RKO (cell line): ENCODE data around the gene NRARP.

Experiments used
- DNase-seq: peaks from one replicate; pipeline ENCODE4 v3.0.0-alpha.2; 2016; ENCODE audit warnings: low spot score

The NRARP gene

DNA sequence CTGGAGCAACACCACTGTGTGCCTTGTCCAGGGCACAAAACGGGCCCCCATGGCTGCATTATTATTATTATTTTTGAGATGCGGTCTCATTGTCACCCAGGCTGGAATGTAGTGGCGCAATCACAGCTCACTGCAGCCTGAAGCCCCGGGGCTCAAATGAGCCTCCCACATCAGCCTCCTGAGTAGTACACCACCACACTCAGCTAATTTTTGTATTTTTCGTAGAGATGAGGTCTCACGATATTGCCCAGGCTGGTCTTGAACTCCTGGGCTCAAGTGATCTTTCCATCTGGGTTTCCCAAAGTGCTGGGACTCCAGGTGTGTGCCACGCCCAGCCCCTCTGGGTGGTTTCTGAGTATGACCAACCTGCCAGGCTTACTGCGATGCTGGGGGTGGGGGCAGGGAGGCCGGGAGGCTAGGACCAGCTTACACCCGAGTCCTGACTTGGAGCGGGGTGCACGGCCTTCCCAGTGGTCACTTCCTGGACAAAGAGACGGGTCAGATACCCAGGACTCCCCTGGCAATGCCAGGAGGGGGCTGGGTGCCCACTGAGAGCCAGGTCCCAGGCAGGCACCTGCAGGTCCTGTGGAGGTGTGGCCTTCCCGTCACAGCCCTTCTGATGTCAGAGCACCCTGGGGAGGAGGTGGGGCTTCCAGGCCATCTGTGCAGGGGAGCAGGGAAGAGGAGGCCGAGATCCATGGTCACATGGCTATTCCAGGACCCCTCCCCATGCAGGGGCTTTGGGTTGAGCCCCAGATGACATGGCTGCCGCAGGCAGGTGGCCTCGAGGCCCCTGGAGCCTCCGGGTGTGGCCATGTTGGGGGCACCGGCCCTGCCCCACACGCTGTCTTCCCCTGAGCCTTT, 8.3 kb upstream of the NRARP start:
- no peak for DNase-seq

- no peak for DNase-seq
These were observed 7.5 kb upstream of the NRARP start for GRCh38 chr9:137309368-137310188.

GRCh38 chr9:137308057-137308619, 6.1 kb upstream of the NRARP start:
- no peak for DNase-seq

- no peak for DNase-seq
These were observed 5.4 kb upstream of the NRARP start for GRCh38 chr9:137307255-137308056.

GRCh38 chr9:137306850-137307254, 4.8 kb upstream of the NRARP start:
- no peak for DNase-seq

- DNase-seq, result no peak
These were observed 4.2 kb upstream of the NRARP start for GRCh38 chr9:137306066-137306849.

DNA sequence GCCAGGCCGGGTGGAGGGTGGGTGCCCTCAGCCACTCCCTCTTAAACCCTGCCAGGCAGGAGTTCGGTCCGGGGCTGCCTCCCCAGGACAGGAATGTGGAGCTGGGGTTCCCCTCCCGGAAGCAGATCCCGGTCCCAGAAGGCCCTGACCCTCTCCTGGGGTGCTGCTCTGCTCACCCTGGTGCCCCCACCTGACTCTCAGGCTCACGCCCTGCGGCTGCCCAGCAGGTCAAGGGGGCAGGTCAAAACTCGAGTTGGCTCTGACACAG, 3.7 kb upstream of the NRARP start:
- DNase-seq, result no peak

- peak; percentile 59 for DNase-seq
These were observed 3.2 kb upstream of the NRARP start for GRCh38 chr9:137305060-137305797.

DNA sequence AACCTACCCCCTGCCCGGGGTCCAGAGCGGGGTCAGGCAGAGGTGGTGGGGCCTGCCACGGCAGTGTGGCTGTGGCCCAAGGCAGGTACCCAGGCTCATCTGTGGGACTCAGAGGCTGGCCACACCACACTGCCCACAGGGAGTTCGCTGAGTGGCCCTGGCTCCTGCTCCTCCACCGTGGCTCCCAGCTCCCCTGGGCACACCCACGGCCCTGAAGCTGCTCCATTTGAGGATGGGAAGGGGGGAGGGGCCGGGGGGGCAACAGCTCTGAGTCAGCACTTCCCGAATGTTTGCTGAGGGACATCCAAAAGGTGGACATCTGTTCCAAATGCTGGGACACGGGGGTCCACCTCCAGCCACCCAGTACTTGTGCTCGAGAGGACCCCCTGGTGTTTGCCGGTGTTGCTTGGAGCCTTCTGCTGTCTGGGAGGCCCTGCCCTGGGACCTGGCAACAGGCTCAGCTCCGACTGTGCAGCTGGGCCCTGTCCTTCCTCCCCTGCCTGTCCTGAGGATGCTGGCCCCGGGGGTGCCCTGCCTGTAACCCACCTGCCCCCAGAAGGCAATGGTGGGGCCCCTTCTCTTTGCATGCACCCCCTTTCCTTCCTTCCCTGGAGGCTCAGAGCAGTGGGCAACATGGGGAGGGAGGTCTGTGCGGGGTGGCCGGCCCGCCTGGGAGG, 2.5 kb upstream of the NRARP start:
- DNase-seq, result peak; percentile 56

- DNase-seq, result no peak
These were observed 1.9 kb upstream of the NRARP start for GRCh38 chr9:137303893-137304382.

GRCh38 chr9:137303151-137303892, 1.3 kb upstream of the NRARP start:
- DNase-seq, result no peak

DNA sequence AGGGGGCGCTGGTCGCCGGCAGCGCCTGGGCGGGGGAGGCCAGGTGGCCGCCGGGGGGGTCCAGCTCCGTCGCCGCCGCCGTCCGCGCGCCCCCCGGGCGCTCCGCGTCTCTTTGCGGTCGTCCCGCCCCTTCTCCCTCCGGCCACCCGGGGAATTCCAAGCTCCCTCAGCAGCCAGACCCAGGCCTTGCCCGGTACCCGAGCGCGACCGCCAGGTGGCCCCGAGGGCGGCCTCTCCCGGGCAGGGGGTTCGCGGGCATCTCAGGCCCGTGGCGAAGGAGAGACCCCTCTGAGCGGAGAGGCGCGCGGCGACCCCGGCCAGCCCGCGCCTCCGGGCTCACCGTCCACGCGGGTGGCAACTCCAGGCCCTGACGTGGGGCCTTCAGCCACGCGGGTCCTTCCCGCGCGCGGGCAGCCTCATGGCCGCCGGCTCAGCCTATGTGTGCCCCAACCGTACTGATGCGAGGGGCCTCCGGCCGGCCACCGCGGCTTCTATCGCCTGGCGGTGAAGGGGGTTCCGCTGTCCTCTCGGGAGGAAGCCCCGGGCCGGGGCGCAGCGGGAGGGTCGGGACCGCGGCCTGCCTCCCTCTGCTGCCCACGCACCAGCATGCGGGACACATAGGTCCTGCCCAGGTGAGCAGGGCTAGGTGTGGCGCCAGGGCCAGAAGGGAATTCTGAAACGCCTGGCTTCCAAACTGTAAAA, 529 bp upstream of the NRARP start:
- peak; percentile 80 for DNase-seq

GRCh38 chr9:137301081-137301947, 757 bp downstream of the NRARP start:
- peak; percentile 88 for DNase-seq

GRCh38 chr9:137300567-137301080, 1.4 kb downstream of the NRARP start:
- DNase-seq, result peak; percentile 82

DNA sequence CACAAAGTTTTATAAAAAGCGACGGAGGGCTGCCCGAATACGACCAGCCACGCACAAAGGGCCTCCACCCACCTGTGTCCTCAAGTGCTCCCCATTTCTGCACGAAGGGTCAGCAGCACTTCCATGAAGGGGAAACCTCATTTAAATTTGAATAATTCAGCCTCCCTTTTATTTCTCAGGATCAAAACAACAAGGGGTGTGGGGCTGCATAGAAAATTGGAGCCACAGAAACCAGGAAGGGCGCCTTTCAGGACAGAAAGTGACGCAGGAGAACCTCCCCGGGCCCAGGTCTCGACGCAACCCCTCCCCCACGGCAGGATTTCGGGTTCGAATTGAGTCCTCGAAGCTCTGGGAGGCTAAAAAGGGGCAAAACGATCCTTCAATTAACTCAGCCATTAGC, 2.1 kb downstream of the NRARP start:
- DNase-seq, result peak; percentile 68

- no peak for DNase-seq
These were observed 2.9 kb downstream of the NRARP start for GRCh38 chr9:137299203-137299565.

DNA sequence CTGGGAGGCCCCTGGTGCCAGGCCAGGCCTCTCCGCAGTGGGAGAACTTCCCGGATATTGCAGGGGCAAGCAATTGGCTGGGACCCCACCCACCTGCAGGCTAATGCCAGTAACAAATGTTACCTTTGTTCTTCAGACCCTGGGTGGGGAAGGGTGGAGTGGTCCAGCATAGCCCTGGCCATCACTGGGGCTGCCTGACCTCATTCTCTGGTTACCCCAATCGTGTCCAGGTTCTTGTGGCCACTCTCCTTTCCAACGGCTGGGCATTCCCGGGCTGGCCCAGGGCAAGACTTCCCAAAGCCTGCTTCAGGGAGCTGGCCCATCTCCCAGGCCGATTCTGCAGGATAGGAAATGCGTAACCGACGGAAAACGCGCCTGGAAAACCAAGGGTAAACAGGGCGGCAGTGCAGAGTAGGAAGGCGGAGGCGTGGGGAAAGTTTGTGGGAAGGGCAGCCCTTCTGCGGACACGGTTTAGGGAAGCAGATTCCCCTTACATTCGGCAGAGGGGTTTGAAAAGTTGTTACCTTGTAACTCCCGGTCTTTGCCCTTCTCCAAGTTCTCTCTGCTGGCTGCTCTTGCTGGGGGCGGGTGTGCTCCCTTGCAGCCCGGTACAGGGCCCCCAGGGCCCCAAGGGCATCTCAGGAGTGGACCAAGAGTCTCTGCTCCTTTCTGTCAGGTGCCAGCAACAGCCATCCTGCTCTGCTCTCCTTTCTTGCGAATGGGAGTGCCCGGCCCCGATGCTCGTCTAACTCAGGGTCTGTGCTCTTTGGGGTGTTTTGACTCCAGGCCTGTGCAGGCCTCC, 3.5 kb downstream of the NRARP start:
- DNase-seq, result no peak
